Stimulated activated CD8-positive, alpha-beta memory T cell treated with anti-CD3 and anti-CD28 coated beads, Interleukin-4, amount 100 ng/mL, for 1 hour (primary cell): ENCODE measurements around the gene GSKIP.

Experiments
- DNase-seq, 2 donors: peaks; one replicate each; pipeline ENCODE4 v3.0.0-alpha.2; 2020; ENCODE audit warnings: low read depth in 2 of 2, low spot score in 1 of 2

The GSKIP gene

GRCh38 chr14:96416292-96416691 is 53.0 kb downstream of the GSKIP start:
- no peak for DNase-seq

- no peak for DNase-seq
Observed at GRCh38 chr14:96417254-96417653, 53.9 kb downstream of the GSKIP start.

GRCh38 chr14:96418075-96418474 is 54.7 kb downstream of the GSKIP start:
- DNase-seq: no peak

- DNase-seq: no peak
Observed at GRCh38 chr14:96421236-96421635, 57.9 kb downstream of the GSKIP start.

GRCh38 chr14:96422992-96423391 is 59.7 kb downstream of the GSKIP start:
- DNase-seq: no peak

- DNase-seq: no peak
Observed at GRCh38 chr14:96423446-96424108, 60.3 kb downstream of the GSKIP start.

GRCh38 chr14:96424109-96424989 is 61.0 kb downstream of the GSKIP start:
- no peak for DNase-seq

- no peak for DNase-seq
Observed at GRCh38 chr14:96434040-96434439, 70.7 kb downstream of the GSKIP start.
